OCI-LY7 (cell line): Measurements from ENCODE around the gene CKMT2.

Experiments used
- EZH2phosphoT487 ChIP-seq: fragments of 200-600 bp; sonication (generic); IDR thresholded peaks from 2 replicates; pipeline ENCODE4 v1.6.1; 2018; ENCODE audit warnings: low read depth, borderline replicate concordance, mild to moderate bottlenecking, mixed run types, antibody characterized with exemption, low read length, moderate library complexity, mixed read lengths
- TF ChIP-seq, protein P1 (sequence below): fragments of 200-600 bp; sonication (generic); conservative IDR thresholded peaks from 2 replicates; pipeline ENCODE4 v1.5.1; 2014; ENCODE audit warnings: mild to moderate bottlenecking, antibody characterized with exemption, low read length, moderate library complexity, mixed read lengths

DNA sequence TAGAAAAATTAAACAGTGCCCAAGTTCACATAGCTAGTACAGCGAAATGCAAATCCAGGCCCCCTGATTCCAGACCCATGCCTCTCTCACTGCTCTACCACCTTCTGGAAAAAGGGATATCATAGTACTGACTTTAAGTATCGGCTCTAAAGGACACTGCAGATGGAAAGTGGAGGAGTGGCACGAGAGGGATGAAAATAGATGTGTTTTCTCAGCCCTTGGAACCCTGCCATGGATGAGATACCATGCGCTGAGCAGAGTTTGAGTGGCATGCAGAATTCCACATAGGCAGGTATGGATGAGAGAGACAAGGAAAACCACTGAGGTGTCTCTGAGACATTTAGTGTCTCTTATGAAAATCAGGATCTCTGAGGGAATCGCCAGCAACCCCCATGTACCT, 18.8 kb downstream of the CKMT2 start:
- TF ChIP-seq, protein P1, sequence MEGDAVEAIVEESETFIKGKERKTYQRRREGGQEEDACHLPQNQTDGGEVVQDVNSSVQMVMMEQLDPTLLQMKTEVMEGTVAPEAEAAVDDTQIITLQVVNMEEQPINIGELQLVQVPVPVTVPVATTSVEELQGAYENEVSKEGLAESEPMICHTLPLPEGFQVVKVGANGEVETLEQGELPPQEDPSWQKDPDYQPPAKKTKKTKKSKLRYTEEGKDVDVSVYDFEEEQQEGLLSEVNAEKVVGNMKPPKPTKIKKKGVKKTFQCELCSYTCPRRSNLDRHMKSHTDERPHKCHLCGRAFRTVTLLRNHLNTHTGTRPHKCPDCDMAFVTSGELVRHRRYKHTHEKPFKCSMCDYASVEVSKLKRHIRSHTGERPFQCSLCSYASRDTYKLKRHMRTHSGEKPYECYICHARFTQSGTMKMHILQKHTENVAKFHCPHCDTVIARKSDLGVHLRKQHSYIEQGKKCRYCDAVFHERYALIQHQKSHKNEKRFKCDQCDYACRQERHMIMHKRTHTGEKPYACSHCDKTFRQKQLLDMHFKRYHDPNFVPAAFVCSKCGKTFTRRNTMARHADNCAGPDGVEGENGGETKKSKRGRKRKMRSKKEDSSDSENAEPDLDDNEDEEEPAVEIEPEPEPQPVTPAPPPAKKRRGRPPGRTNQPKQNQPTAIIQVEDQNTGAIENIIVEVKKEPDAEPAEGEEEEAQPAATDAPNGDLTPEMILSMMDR: no peak
- TF ChIP-seq EZH2phosphoT487: no peak
